GM19438 (cell line): ENCODE data around the gene CMTM3.
"Not testable (repeated sequence)": the region's sequence is repeated elsewhere in the genome, so short reads cannot be mapped to it uniquely, and the experiment has no call there.

Experiments
- ATAC-seq: cut with Tn5 transposase; IDR thresholded peaks from one replicate; pipeline ENCODE4 v1.9.1; 2021; ENCODE audit warnings: low read depth; ENCODE audit not compliant: unreplicated experiment

Gene CMTM3

GRCh38 chr16:66581246-66581952, 23.1 kb upstream of the CMTM3 start:
- no peak for ATAC-seq

GRCh38 chr16:66585481-66586239, 18.8 kb upstream of the CMTM3 start:
- no peak for ATAC-seq

- ATAC-seq = no peak
Observed at GRCh38 chr16:66587881-66588600, 16.5 kb upstream of the CMTM3 start.

- ATAC-seq = peak; percentile 79
Observed at GRCh38 chr16:66588981-66589713, 15.4 kb upstream of the CMTM3 start.

- ATAC-seq = no peak
Observed at GRCh38 chr16:66590322-66590721, 14.2 kb upstream of the CMTM3 start.

GRCh38 chr16:66591018-66591417, 13.5 kb upstream of the CMTM3 start:
- no peak for ATAC-seq

- no peak for ATAC-seq
Observed at GRCh38 chr16:66592241-66592640, 12.3 kb upstream of the CMTM3 start.

GRCh38 chr16:66592814-66593213, 11.7 kb upstream of the CMTM3 start:
- ATAC-seq = no peak

GRCh38 chr16:66594739-66595138, 9.8 kb upstream of the CMTM3 start:
- no peak for ATAC-seq

- not testable (repeated sequence) for ATAC-seq
Observed at GRCh38 chr16:66596559-66596958, 7.9 kb upstream of the CMTM3 start.

GRCh38 chr16:66596986-66597848, 7.3 kb upstream of the CMTM3 start:
- ATAC-seq = no peak

- no peak for ATAC-seq
Observed at GRCh38 chr16:66598111-66598510, 6.4 kb upstream of the CMTM3 start.

- ATAC-seq = no peak
Observed at GRCh38 chr16:66599726-66600125, 4.8 kb upstream of the CMTM3 start.

GRCh38 chr16:66600477-66600876, 4.0 kb upstream of the CMTM3 start:
- ATAC-seq = no peak

GRCh38 chr16:66601471-66601870, 3.0 kb upstream of the CMTM3 start:
- no peak for ATAC-seq

- no peak for ATAC-seq
Observed at GRCh38 chr16:66603537-66604375, 748 bp upstream of the CMTM3 start.

GRCh38 chr16:66605177-66605978, 874 bp downstream of the CMTM3 start:
- ATAC-seq = no peak
